ENCODE data around the gene AGAP5. TPM values are rescaled to one million over a fixed set of nuclear protein-coding genes. Genes with fewer than 3 reads are reported as not detected.
A peak's percentile ranks its signal among the peaks of the same experiment; 100 is the strongest.
"Not testable (repeated sequence)": the region's sequence is repeated elsewhere in the genome, so short reads cannot be mapped to it uniquely, and the experiment has no call there.

The AGAP5 gene
- total and polyA plus RNA-seq, 11 donors: 1.2 to 6.2 (median 3.3) TPM

- H3K36me3 ChIP-seq; H3K4me1 ChIP-seq; H3K9me3 ChIP-seq; ATAC-seq; H3K4me3 ChIP-seq; H3K27me3 ChIP-seq; intact Hi-C loops (cut with DNase I); DNase-seq: not testable (repeated sequence)
- H3K27ac ChIP-seq: peak overlapping the region in 2 of 12 donors; percentile 25 to 39
- 85 to 91% (median 87%) methylated on average over 3 of the region's 3 CpGs for WGBS, 4 donors
These were observed 32.3 kb downstream of the AGAP5 start for GRCh38 chr10:73665581-73665980.

- DNase-seq: peak in 2 of 5 donors; percentile 29 to 44
- ATAC-seq; H3K9me3 ChIP-seq; H3K4me3 ChIP-seq; H3K27me3 ChIP-seq; H3K36me3 ChIP-seq; H3K27ac ChIP-seq; intact Hi-C loops (cut with DNase I): not testable (repeated sequence)
- WGBS, 4 donors: 60 to 83% (median 69%) methylated on average over 2 to 13 of the region's 13 CpGs
- H3K4me1 ChIP-seq: peaks cover 0 to 13% (median 6%) of the 10 kb centered on the region in 12 donors
These were observed 33.5 kb downstream of the AGAP5 start for GRCh38 chr10:73664156-73665040.

- peaks cover 0 to 19% (median 8%) of the 10 kb centered on the region in 12 donors for H3K4me1 ChIP-seq
- H3K27me3 ChIP-seq; H3K9me3 ChIP-seq; DNase-seq; H3K4me3 ChIP-seq; H3K27ac ChIP-seq; H3K36me3 ChIP-seq; ATAC-seq; intact Hi-C loops (cut with DNase I): not testable (repeated sequence)
- WGBS, 4 donors: 81 to 85% (median 84%) methylated on average over 8 to 10 of the region's 10 CpGs
These were observed 34.3 kb downstream of the AGAP5 start for GRCh38 chr10:73663621-73664020.

- H3K27ac ChIP-seq; H3K36me3 ChIP-seq; intact Hi-C loops (cut with DNase I); ATAC-seq; H3K4me3 ChIP-seq; DNase-seq; H3K9me3 ChIP-seq; H3K27me3 ChIP-seq: not testable (repeated sequence)
- peaks cover 0 to 19% (median 8%) of the 10 kb centered on the region in 12 donors for H3K4me1 ChIP-seq
- WGBS, 4 donors: 80 to 91% (median 89%) methylated on average over 7 of the region's 7 CpGs
These were observed 35.2 kb downstream of the AGAP5 start for GRCh38 chr10:73662705-73663104.

- Histone ChIP-seq H3K36me3 (peaks cover 0 to 5% (median 0%) of the 10 kb centered on the region in 9 donors), H3K27ac (peak within 1 kb of the TSS; percentile 72 to 99 (median 92)), H3K9me3 (no peaks in the 10 kb centered on the region), H3K4me3 (peak within 1 kb of the TSS; percentile 23 to 70 (median 54)), H3K27me3 (no peaks in the 10 kb centered on the region), H3K4me1 (peaks cover 0 to 60% (median 17%) of the 10 kb centered on the region in 12 donors)
- DNase-seq (peak in 4 of 5 donors; percentile 73 to 85 (median 82)), ATAC-seq (peak; percentile 80 to 86 (median 82))
- WGBS, 4 donors: 24 to 40% (median 32%) methylated on average over 5 of the region's 5 CpGs
- intact Hi-C loops (cut with DNase I): loop anchor here in 2 of 10 donors (10.0 kb wide), 2 partner anchors 79 to 89 kb away; partner anchors contain the start of gene SEC24C (in 1 of the 2)
- TF ChIP-seq CTCF (IDR thresholded peaks at IDR 0.05) (no peak), POLR2A (IDR thresholded peaks at IDR 0.05) (peak; percentile 80 to 84)
These were observed 42.0 kb downstream of the AGAP5 start, which contains the start of gene SYNPO2L for GRCh38 chr10:73655990-73656298. SYNPO2L (minus strand) TSS chr10:73656029; CDS start chr10:73655922, 107 bp downstream.

GRCh38 chr10:73655257-73655989, 42.5 kb downstream of the AGAP5 start:
- peak overlapping the region; percentile 23 to 70 (median 54) for H3K4me3 ChIP-seq
- intact Hi-C loops (cut with DNase I): loop anchor here in 2 of 10 donors (10.0 kb wide), 2 partner anchors 79 to 89 kb away; partner anchors contain the start of gene SEC24C (in 1 of the 2)
- H3K27me3 ChIP-seq: no peaks in the 10 kb centered on the region
- DNase-seq (no peak), ATAC-seq (peak in 2 of 4 donors; percentile 1 to 7)
- H3K9me3 ChIP-seq: no peaks in the 10 kb centered on the region
- no peak for TF ChIP-seq CTCF (IDR thresholded peaks at IDR 0.05)
- TF ChIP-seq POLR2A (IDR thresholded peaks at IDR 0.05): no peak
- H3K27ac ChIP-seq: peak overlapping the region; percentile 72 to 99 (median 92)
- 24 to 52% (median 31%) methylated on average over 12 of the region's 12 CpGs for WGBS, 4 donors
- H3K4me1 ChIP-seq: peaks cover 0 to 58% (median 17%) of the 10 kb centered on the region in 12 donors
- H3K36me3 ChIP-seq: peaks cover 0 to 5% (median 0%) of the 10 kb centered on the region in 9 donors

Measured in heart left ventricle (tissue), 16 donors.